HL-60 (cell line): ENCODE results near the gene GRB7.

ENCODE experiments used
- GABPA ChIP-seq: IDR thresholded peaks from 2 replicates; pipeline ENCODE4 v1.6.1; 2012; ENCODE audit warnings: low read depth
- POLR2AphosphoS5 ChIP-seq: IDR thresholded peaks from 2 replicates; pipeline ENCODE4 v1.6.1; 2012; ENCODE audit warnings: low read depth
- SPI1 ChIP-seq: IDR thresholded peaks from 2 replicates; pipeline ENCODE4 v1.6.1; 2012; ENCODE audit warnings: low read depth, mild to moderate bottlenecking, borderline replicate concordance
- TF ChIP-seq, protein P1 (sequence below): IDR thresholded peaks from one replicate; pipeline ENCODE4 v1.5.1; 2011; ENCODE audit warnings: low read length, control low read depth, inconsistent platforms; ENCODE audit not compliant: insufficient read depth
- TF ChIP-seq, protein P2 (sequence below): IDR thresholded peaks from 2 replicates; pipeline ENCODE4 v1.6.1; 2012; ENCODE audit warnings: low read depth; ENCODE audit not compliant: insufficient replicate concordance

DNA sequence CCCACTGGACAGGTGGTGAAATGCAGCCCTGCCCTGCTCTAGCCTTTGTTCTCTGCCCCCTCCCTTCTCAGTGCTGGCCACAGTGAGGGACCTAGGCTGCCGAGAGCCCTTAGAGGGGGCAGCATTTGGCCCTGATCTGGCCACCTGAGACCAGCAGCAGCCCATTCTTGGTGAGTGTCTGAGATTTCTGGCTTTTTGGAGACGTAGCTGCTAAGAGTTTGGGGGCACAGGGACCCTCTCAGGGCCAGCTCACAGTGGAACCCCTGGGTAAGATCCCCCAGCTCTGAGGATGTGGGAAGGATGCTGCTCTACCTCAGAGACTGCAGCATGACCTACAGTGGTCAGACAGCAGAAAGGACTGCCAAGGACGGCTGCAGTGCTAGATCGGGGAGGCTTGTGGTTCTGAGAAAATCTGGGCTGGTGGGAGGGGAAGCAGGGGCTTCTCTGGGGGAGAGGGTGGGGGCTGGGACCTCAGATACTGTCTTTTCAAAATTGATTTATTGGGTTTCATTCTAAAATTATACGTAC lies 13.3 kb downstream of the GRB7 start:
- no peak for TF ChIP-seq POLR2AphosphoS5
- TF ChIP-seq, protein P1, sequence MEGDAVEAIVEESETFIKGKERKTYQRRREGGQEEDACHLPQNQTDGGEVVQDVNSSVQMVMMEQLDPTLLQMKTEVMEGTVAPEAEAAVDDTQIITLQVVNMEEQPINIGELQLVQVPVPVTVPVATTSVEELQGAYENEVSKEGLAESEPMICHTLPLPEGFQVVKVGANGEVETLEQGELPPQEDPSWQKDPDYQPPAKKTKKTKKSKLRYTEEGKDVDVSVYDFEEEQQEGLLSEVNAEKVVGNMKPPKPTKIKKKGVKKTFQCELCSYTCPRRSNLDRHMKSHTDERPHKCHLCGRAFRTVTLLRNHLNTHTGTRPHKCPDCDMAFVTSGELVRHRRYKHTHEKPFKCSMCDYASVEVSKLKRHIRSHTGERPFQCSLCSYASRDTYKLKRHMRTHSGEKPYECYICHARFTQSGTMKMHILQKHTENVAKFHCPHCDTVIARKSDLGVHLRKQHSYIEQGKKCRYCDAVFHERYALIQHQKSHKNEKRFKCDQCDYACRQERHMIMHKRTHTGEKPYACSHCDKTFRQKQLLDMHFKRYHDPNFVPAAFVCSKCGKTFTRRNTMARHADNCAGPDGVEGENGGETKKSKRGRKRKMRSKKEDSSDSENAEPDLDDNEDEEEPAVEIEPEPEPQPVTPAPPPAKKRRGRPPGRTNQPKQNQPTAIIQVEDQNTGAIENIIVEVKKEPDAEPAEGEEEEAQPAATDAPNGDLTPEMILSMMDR = no peak
- TF ChIP-seq, protein P2, sequence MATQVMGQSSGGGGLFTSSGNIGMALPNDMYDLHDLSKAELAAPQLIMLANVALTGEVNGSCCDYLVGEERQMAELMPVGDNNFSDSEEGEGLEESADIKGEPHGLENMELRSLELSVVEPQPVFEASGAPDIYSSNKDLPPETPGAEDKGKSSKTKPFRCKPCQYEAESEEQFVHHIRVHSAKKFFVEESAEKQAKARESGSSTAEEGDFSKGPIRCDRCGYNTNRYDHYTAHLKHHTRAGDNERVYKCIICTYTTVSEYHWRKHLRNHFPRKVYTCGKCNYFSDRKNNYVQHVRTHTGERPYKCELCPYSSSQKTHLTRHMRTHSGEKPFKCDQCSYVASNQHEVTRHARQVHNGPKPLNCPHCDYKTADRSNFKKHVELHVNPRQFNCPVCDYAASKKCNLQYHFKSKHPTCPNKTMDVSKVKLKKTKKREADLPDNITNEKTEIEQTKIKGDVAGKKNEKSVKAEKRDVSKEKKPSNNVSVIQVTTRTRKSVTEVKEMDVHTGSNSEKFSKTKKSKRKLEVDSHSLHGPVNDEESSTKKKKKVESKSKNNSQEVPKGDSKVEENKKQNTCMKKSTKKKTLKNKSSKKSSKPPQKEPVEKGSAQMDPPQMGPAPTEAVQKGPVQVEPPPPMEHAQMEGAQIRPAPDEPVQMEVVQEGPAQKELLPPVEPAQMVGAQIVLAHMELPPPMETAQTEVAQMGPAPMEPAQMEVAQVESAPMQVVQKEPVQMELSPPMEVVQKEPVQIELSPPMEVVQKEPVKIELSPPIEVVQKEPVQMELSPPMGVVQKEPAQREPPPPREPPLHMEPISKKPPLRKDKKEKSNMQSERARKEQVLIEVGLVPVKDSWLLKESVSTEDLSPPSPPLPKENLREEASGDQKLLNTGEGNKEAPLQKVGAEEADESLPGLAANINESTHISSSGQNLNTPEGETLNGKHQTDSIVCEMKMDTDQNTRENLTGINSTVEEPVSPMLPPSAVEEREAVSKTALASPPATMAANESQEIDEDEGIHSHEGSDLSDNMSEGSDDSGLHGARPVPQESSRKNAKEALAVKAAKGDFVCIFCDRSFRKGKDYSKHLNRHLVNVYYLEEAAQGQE = no peak
- TF ChIP-seq GABPA = no peak
- no peak for TF ChIP-seq SPI1
